Neuronal stem cell (in vitro differentiated cells): Measurements from ENCODE around the gene PSMC5.

ENCODE experiments used
- DNase-seq: peaks from one replicate; pipeline ENCODE4 v3.0.0-alpha.2; 2013; ENCODE audit warnings: low spot score
- H2AFZ ChIP-seq: one replicate; pipeline ENCODE4 v1.6.1; 2013; ENCODE audit warnings: mild to moderate bottlenecking, low read length, inconsistent platforms
- H2AK5ac ChIP-seq: 2 replicates; pipeline ENCODE4 v1.6.1; 2013; ENCODE audit warnings: low read depth, mild to moderate bottlenecking, inconsistent platforms, low read length, moderate library complexity, mixed read lengths
- H2BK120ac ChIP-seq: 2 replicates; pipeline ENCODE4 v1.6.1; 2013; ENCODE audit warnings: low read depth, mild to moderate bottlenecking, inconsistent platforms, low read length, moderate library complexity, mixed read lengths
- H2BK12ac ChIP-seq: one replicate; pipeline ENCODE4 v1.6.1; 2013; ENCODE audit warnings: low read length, inconsistent platforms
- H2BK15ac ChIP-seq: 2 replicates; pipeline ENCODE4 v1.6.1; 2013; ENCODE audit warnings: mild to moderate bottlenecking, low read length, inconsistent platforms, mixed read lengths
- H2BK5ac ChIP-seq: one replicate; pipeline ENCODE4 v1.6.1; 2013; ENCODE audit warnings: inconsistent platforms, mild to moderate bottlenecking, low read length, moderate library complexity
- H3K14ac ChIP-seq: one replicate; pipeline ENCODE4 v1.6.1; 2013; ENCODE audit warnings: low read length, inconsistent platforms
- H3K18ac ChIP-seq: 2 replicates; pipeline ENCODE4 v1.6.1; 2013; ENCODE audit warnings: low read length, inconsistent platforms
- H3K23ac ChIP-seq: 2 replicates; pipeline ENCODE4 v1.6.1; 2013; ENCODE audit warnings: low read depth, mild to moderate bottlenecking, mixed read lengths, low read length, inconsistent platforms; ENCODE audit not compliant: poor library complexity
- H3K27ac ChIP-seq: replicated peaks from 3 replicates; pipeline ENCODE4 v1.5.1; 2013; ENCODE audit warnings: low read length, inconsistent platforms
- H3K27me3 ChIP-seq, 3 experiments: 2 replicates each; pipeline ENCODE4 v1.6.1; 2013; ENCODE audit warnings: low read length in 3 of 3, mild to moderate bottlenecking in 2 of 3, inconsistent platforms in 1 of 3, low read depth in 1 of 3, mixed read lengths in 1 of 3, moderate library complexity in 1 of 3; ENCODE audit not compliant: control insufficient read depth in 3 of 3, insufficient read depth in 3 of 3
- H3K36me3 ChIP-seq, 2 donors: replicated peaks in 1 of 2; 2 replicates each; pipeline ENCODE4 v1.6.1; 2013; ENCODE audit warnings: low read length in 2 of 2; ENCODE audit not compliant: control insufficient read depth in 2 of 2, insufficient read depth in 2 of 2
- H3K4ac ChIP-seq: 2 replicates; pipeline ENCODE4 v1.6.1; 2013; ENCODE audit warnings: inconsistent platforms, mild to moderate bottlenecking, low read length, moderate library complexity
- H3K4me1 ChIP-seq, 2 donors: 1 replicate in 1 of 2; 2 replicates in 1 of 2; pipeline ENCODE4 v1.6.1; 2013; ENCODE audit warnings: low read length in 2 of 2, low read depth in 1 of 2; ENCODE audit not compliant: control insufficient read depth in 2 of 2, insufficient read depth in 1 of 2
- H3K4me2 ChIP-seq: one replicate; pipeline ENCODE4 v1.6.1; 2013; ENCODE audit warnings: mild to moderate bottlenecking, low read length, inconsistent platforms; ENCODE audit not compliant: insufficient read depth, poor library complexity, severe bottlenecking
- H3K4me3 ChIP-seq, 2 donors: 2 replicates each; pipeline ENCODE4 v1.5.1; 2013; ENCODE audit warnings: low read length in 2 of 2, mild to moderate bottlenecking in 2 of 2, inconsistent platforms in 1 of 2, moderate library complexity in 1 of 2
- H3K79me1 ChIP-seq: one replicate; pipeline ENCODE4 v1.6.1; 2013; ENCODE audit warnings: low read depth, mild to moderate bottlenecking, inconsistent platforms, low read length, moderate library complexity
- H3K9ac ChIP-seq: one replicate; pipeline ENCODE4 v1.6.1; 2013; ENCODE audit warnings: mild to moderate bottlenecking, low read depth, low read length, inconsistent platforms; ENCODE audit not compliant: poor library complexity
- H3K9me3 ChIP-seq, 2 donors: replicated peaks in 1 of 2; 2 replicates each; pipeline versions ENCODE3 to v1.6.1; 2013; ENCODE audit warnings: low read length in 2 of 2, mild to moderate bottlenecking in 2 of 2, inconsistent platforms in 1 of 2, low read depth in 1 of 2, mixed read lengths in 1 of 2, moderate library complexity in 1 of 2; ENCODE audit not compliant: control insufficient read depth in 2 of 2, insufficient read depth in 1 of 2
- H4K8ac ChIP-seq: one replicate; pipeline ENCODE4 v1.6.1; 2013; ENCODE audit warnings: low read depth, mild to moderate bottlenecking, inconsistent platforms, low read length, moderate library complexity
- H4K91ac ChIP-seq: one replicate; pipeline ENCODE4 v1.6.1; 2013; ENCODE audit warnings: low read length, low read depth, mild to moderate bottlenecking, inconsistent platforms; ENCODE audit not compliant: poor library complexity
- WGBS, 2 donors: extraction: QIAGEN DNeasy Blood & Tissue Kit; methylation state at CpG; one replicate each; pipeline ENCODE4 v1.1.7; 2013; ENCODE audit warnings: missing lambda C conversion rate in 2 of 2, mixed read lengths in 1 of 2; ENCODE audit not compliant: insufficient read length in 2 of 2, insufficient replicate concordance in 1 of 2; ENCODE audit errors: extremely low coverage in 2 of 2; 5-methylcytosine and 5-hydroxymethylcytosine counted together

The PSMC5 gene

DNA sequence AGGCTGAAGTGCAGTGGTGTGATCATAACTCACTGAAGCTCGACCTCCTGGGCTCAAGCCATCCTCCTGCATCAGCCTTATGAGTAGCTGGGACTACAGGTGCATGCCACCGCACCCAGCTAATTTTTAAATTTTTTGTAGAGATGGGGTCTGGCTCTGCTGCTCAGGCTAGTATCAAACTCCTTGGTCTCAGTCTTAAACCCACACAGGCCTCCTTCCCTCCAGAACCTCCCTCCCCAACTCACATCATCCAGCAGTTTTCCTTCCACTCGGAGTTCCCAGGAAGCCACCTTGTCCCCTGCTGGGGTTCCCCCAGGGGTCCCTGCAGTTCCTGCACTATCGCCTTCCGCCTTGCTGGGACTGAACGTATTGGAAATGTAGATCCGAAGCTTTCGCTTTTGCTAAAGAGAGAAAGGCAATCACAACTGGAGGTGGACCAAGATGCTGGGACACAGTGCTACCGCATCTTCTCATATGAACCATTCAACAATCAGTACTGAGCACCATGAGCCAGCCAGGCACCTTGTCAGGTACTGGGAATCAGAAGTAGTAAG, 8.0 kb downstream of the PSMC5 start:
- Histone ChIP-seq H2BK120ac (no peak overlapping the region), H3K9me3 (no peaks in the 10 kb centered on the region), H2AK5ac (no peak overlapping the region), H3K23ac (no peak overlapping the region), H3K4me3 (no peak overlapping the region), H2BK15ac (no peak overlapping the region), H3K4me2 (no peak overlapping the region), H3K9ac (no peak overlapping the region), H3K79me1 (peaks cover 2% of the 10 kb centered on the region), H3K18ac (no peak overlapping the region), H4K91ac (no peak overlapping the region), H3K4me1 (peaks cover 0 to 7% of the 10 kb centered on the region in 2 donors), H3K14ac (no peak overlapping the region), H3K27me3 (no peaks in the 10 kb centered on the region), H3K27ac (no peak overlapping the region), H2BK12ac (no peak overlapping the region), H2AFZ (no peak overlapping the region), H3K4ac (no peak overlapping the region), H3K36me3 (peaks cover 47 to 80% of the 10 kb centered on the region in 2 donors), H2BK5ac (no peak overlapping the region), H4K8ac (no peak overlapping the region)
- no peak for DNase-seq
- no CpG with 5 or more reads among the region's 9 CpGs for WGBS, 2 donors

GRCh38 chr17:63836811-63837210, 9.6 kb downstream of the PSMC5 start:
- no peak for DNase-seq
- peaks cover 7 to 13% of the 10 kb centered on the region in 2 donors for H3K4me1 ChIP-seq
- H3K27me3 ChIP-seq, result no peaks in the 10 kb centered on the region
- no peak overlapping the region for H4K91ac ChIP-seq
- H2AFZ ChIP-seq, result no peak overlapping the region
- no peak overlapping the region for H2BK120ac ChIP-seq
- H3K4me3 ChIP-seq, result no peak overlapping the region
- no CpG with 5 or more reads among the region's 7 CpGs for WGBS, 2 donors
- H3K9me3 ChIP-seq, result no peaks in the 10 kb centered on the region
- H3K4ac ChIP-seq, result no peak overlapping the region
- no peak overlapping the region for H3K9ac ChIP-seq
- H3K4me2 ChIP-seq, result no peak overlapping the region
- H2BK5ac ChIP-seq, result no peak overlapping the region
- H3K14ac ChIP-seq, result no peak overlapping the region
- no peak overlapping the region for H3K23ac ChIP-seq
- H2AK5ac ChIP-seq, result no peak overlapping the region
- H4K8ac ChIP-seq, result no peak overlapping the region
- H3K27ac ChIP-seq, result no peak overlapping the region
- peaks cover 32 to 64% of the 10 kb centered on the region in 2 donors for H3K36me3 ChIP-seq
- H3K79me1 ChIP-seq, result peaks cover 6% of the 10 kb centered on the region
- no peak overlapping the region for H3K18ac ChIP-seq
- no peak overlapping the region for H2BK15ac ChIP-seq
- no peak overlapping the region for H2BK12ac ChIP-seq

DNA sequence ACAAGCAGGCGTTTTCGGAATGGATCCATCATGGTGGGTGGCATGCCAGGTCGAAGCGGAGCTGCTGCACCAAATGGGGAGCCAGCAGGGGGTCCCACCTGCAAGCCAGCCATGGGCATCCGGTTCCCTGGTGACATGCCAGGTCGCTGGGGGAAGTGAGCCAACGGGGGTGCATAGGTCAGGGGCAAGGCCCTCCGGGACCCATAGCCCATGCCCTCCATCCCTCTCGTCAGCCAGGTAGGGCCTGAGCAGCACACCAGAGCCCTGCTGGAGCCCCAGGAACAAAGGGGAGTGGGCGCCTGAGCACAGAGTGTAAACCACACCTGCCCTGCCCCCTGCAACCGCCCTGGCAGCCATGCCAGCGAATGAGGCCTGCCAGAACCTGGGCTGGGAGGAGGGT, 10.2 kb downstream of the PSMC5 start:
- WGBS, 2 donors, result no CpG with 5 or more reads among the region's 12 CpGs
- DNase-seq, result no peak

DNA sequence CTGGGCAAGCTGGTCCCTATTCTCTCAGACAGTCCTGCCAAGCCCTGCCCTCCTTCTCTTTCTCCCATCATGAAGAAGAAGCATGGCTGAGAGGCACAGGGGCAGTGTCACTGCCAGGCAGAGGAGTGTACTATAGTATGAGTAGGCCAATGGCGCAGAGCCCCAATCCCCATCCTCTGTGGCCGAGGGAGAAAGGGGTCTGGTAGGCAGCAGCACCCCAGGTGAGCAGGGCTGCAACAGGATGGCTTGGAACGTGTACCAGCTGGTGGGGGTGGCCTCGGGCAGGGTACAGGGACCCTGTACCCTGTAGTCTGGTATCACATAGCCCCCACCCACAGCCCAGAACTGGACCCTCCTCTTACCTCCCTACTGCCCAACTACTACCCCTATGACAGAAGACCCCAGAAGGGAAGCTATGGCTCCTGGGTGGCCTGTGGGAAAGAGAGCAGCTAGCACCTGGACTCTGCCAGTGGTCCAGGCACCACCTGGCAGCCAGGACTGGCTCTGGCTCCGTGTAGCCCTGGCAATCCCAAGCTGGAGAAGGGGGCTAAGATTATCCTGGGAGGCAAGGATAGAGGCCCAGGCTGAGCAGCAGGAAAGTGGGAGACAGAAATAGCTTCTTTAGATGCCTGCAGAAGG, 10.8 kb downstream of the PSMC5 start:
- Histone ChIP-seq H3K27ac (no peak overlapping the region), H3K4me2 (no peak overlapping the region), H2BK15ac (no peak overlapping the region), H2BK5ac (no peak overlapping the region), H3K18ac (no peak overlapping the region), H2BK120ac (no peak overlapping the region), H4K91ac (no peak overlapping the region), H3K9ac (no peak overlapping the region), H3K9me3 (no peaks in the 10 kb centered on the region), H3K36me3 (peaks cover 21 to 51% of the 10 kb centered on the region in 2 donors), H3K79me1 (peaks cover 6% of the 10 kb centered on the region), H3K27me3 (no peaks in the 10 kb centered on the region), H3K4ac (no peak overlapping the region), H3K4me1 (peaks cover 7 to 13% of the 10 kb centered on the region in 2 donors), H3K4me3 (no peak overlapping the region), H4K8ac (no peak overlapping the region), H3K14ac (no peak overlapping the region), H3K23ac (no peak overlapping the region), H2AK5ac (no peak overlapping the region), H2BK12ac (no peak overlapping the region), H2AFZ (no peak overlapping the region)
- no peak for DNase-seq
- no CpG with 5 or more reads among the region's 5 CpGs for WGBS, 2 donors

More for the DNA sequence above, 10.2 kb downstream of the PSMC5 start:
- Histone ChIP-seq H2BK12ac (no peak overlapping the region), H3K9me3 (no peaks in the 10 kb centered on the region), H2AK5ac (no peak overlapping the region), H3K4ac (no peak overlapping the region), H2BK120ac (no peak overlapping the region), H2BK5ac (no peak overlapping the region), H3K4me3 (no peak overlapping the region), H3K14ac (no peak overlapping the region), H3K79me1 (peaks cover 6% of the 10 kb centered on the region), H2AFZ (no peak overlapping the region), H3K18ac (no peak overlapping the region), H3K23ac (no peak overlapping the region), H3K4me2 (no peak overlapping the region), H3K27ac (no peak overlapping the region), H4K91ac (no peak overlapping the region), H3K36me3 (peaks cover 26 to 57% of the 10 kb centered on the region in 2 donors), H3K4me1 (peaks cover 7 to 13% of the 10 kb centered on the region in 2 donors), H3K27me3 (no peaks in the 10 kb centered on the region), H4K8ac (no peak overlapping the region), H2BK15ac (no peak overlapping the region), H3K9ac (peak overlapping the region; percentile 6)
